ENCODE data around the gene EID1. TPM values are rescaled to one million over a fixed set of nuclear protein-coding genes. Genes with fewer than 3 reads are reported as not detected.
A peak's percentile ranks its signal among the peaks of the same experiment; 100 is the strongest.

Gene EID1
- total and polyA plus RNA-seq, 9 of the 15 experiments (the other 6 are each of a cell fraction or from before 2014, with no cell fraction given), result 46.5 to 211 (median 143) TPM

- no peak for TF ChIP-seq VEZF1 (CRISPR knock-in tag; IDR thresholded peaks at IDR 0.05)
These were observed 21.9 kb downstream of the EID1 start (continued) for GRCh38 chr15:48899793-48900192.

DNA sequence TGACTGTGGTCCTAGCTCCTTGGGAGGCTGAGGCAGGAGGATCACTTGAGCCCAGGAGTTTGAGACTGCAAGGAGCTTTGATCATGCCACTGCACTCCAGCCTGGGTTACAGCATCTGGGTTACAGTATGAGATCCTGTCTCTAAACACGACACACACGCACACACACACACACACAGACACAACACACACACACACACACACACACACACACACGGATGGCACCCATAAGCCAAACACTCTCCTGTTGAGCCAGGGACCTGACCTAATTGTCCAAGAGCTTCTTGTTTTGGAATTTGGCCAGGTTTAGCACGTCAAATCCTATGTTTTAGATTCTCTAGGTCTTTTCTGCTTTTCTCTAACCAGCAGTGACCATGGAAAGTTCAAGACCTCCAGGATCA, 26.8 kb downstream of the EID1 start:
- ChIA-PET CTCF (ENCODE audit: low intra/inter-chr PET ratio) (no interaction called here), POLR2A (interaction anchor here (0.7 to 1.1 kb wide), 3 partner anchors 8 to 234 kb away, joined by 3 to 4 read pairs (median 3); no protein-coding TSS in a partner anchor)
- Histone ChIP-seq H4K20me1 (replicated peaks; ENCODE audit: control insufficient read depth, insufficient read depth, low read length) (no peaks in the 10 kb centered on the region), H3K9me1 (ENCODE audit: control insufficient read depth, insufficient read depth, low read length) (no peaks in the 10 kb centered on the region), H3K4me1 (replicated peaks in 1 of 2; ENCODE audit: control insufficient read depth in 2 of 2, insufficient read depth in 2 of 2, low read length in 2 of 2) (no peaks in the 10 kb centered on the region), H2AFZ (ENCODE audit: low read depth, low read length) (no peak overlapping the region), H3K4me2 (ENCODE audit: insufficient read depth, low read length) (no peak overlapping the region), H3K27ac (ENCODE audit: extremely low read depth, low read depth, low read length) (no peak overlapping the region), H3K9me3 (replicated peaks; ENCODE audit: control insufficient read depth, insufficient read depth, low read depth, low read length) (no peaks in the 10 kb centered on the region), H3K79me2 (ENCODE audit: control insufficient read depth, insufficient read depth, low read length) (no peaks in the 10 kb centered on the region), H3K36me3 (ENCODE audit: control insufficient read depth, insufficient read depth, low read length) (no peaks in the 10 kb centered on the region), H3K27me3 (ENCODE audit: control insufficient read depth in 2 of 2, insufficient read depth in 2 of 2, low read length in 2 of 2) (no peaks in the 10 kb centered on the region), H3K4me3 (no peak overlapping the region), H3K9ac (ENCODE audit: insufficient read depth in 1 of 2, low read depth in 2 of 2, low read length in 2 of 2) (no peak overlapping the region)
- in situ Hi-C loops (cut with MboI), result no loop called here
- no peak for FAIRE-seq
- BruUV-seq (replicated peaks), result no TSS peak
- ATAC-seq, result no peak
- DNase-seq (ENCODE audit: extremely low read depth in 1 of 4, low spot score in 3 of 4), result no peak
- intact Hi-C loops (cut with micrococcal nuclease), result no loop called here
- WGBS (ENCODE audit: insufficient coverage, low coverage, missing lambda C conversion rate), result 36% methylated on average over 4 of the region's 4 CpGs
- no peak for TF ChIP-seq ESRRA (IDR thresholded peaks at IDR 0.05; ENCODE audit: borderline replicate concordance, low read depth)
- 0 out of 2 replicates have a peak, but pooled peaks have one; percentile 76 for TF ChIP-seq MCM3 (IDR thresholded peaks at IDR 0.05)
- no peak for TF ChIP-seq ZNF668 (CRISPR knock-in tag; IDR thresholded peaks at IDR 0.05)
- TF ChIP-seq ZNF518B (CRISPR knock-in tag; IDR thresholded peaks at IDR 0.05), result no peak
- TF ChIP-seq, protein P1, sequence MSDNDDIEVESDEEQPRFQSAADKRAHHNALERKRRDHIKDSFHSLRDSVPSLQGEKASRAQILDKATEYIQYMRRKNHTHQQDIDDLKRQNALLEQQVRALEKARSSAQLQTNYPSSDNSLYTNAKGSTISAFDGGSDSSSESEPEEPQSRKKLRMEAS (CRISPR knock-in tag; IDR thresholded peaks at IDR 0.05), result no peak
- no peak for TF ChIP-seq TRIM28 (IDR thresholded peaks at IDR 0.05)
- no peak for TF ChIP-seq RHOXF2B (CRISPR knock-in tag; conservative IDR thresholded peaks at IDR 0.05)
- TF ChIP-seq, protein P2, sequence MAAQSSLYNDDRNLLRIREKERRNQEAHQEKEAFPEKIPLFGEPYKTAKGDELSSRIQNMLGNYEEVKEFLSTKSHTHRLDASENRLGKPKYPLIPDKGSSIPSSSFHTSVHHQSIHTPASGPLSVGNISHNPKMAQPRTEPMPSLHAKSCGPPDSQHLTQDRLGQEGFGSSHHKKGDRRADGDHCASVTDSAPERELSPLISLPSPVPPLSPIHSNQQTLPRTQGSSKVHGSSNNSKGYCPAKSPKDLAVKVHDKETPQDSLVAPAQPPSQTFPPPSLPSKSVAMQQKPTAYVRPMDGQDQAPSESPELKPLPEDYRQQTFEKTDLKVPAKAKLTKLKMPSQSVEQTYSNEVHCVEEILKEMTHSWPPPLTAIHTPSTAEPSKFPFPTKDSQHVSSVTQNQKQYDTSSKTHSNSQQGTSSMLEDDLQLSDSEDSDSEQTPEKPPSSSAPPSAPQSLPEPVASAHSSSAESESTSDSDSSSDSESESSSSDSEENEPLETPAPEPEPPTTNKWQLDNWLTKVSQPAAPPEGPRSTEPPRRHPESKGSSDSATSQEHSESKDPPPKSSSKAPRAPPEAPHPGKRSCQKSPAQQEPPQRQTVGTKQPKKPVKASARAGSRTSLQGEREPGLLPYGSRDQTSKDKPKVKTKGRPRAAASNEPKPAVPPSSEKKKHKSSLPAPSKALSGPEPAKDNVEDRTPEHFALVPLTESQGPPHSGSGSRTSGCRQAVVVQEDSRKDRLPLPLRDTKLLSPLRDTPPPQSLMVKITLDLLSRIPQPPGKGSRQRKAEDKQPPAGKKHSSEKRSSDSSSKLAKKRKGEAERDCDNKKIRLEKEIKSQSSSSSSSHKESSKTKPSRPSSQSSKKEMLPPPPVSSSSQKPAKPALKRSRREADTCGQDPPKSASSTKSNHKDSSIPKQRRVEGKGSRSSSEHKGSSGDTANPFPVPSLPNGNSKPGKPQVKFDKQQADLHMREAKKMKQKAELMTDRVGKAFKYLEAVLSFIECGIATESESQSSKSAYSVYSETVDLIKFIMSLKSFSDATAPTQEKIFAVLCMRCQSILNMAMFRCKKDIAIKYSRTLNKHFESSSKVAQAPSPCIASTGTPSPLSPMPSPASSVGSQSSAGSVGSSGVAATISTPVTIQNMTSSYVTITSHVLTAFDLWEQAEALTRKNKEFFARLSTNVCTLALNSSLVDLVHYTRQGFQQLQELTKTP (IDR thresholded peaks at IDR 0.05; ENCODE audit: low read depth in 1 of 2, partially characterized antibody in 2 of 2), result no peak
- TF ChIP-seq FOXK2 (conservative IDR thresholded peaks at IDR 0.05 in 1 of 2, IDR thresholded peaks at IDR 0.05 in 1 of 2; ENCODE audit: low read depth in 2 of 2), result no peak
- no peak for TF ChIP-seq ZNF507 (tag; conservative IDR thresholded peaks at IDR 0.05)
- TF ChIP-seq ZNF23 (CRISPR knock-in tag; IDR thresholded peaks at IDR 0.05), result no peak
- TF ChIP-seq SMAD1 (IDR thresholded peaks at IDR 0.05; ENCODE audit: low read depth, low read length, partially characterized antibody), result no peak
